Mucosa of stomach (tissue), 1 donor: ENCODE data around the gene MTCH1.
"Not testable (repeated sequence)": the region's sequence is repeated elsewhere in the genome, so short reads cannot be mapped to it uniquely, and the experiment has no call there.

Source experiments
- H3K27me3 ChIP-seq: one replicate; pipeline ENCODE4 v1.7.0; 2013; ENCODE audit warnings: mild to moderate bottlenecking, low read length; ENCODE audit not compliant: control insufficient read depth, insufficient read depth
- H3K36me3 ChIP-seq: one replicate; pipeline ENCODE4 v1.7.0; 2013; ENCODE audit warnings: low read length; ENCODE audit not compliant: control insufficient read depth, insufficient read depth
- H3K4me1 ChIP-seq: one replicate; pipeline ENCODE4 v1.7.0; 2013; ENCODE audit warnings: mild to moderate bottlenecking, low read length; ENCODE audit not compliant: control insufficient read depth, insufficient read depth
- H3K4me3 ChIP-seq: one replicate; pipeline ENCODE4 v1.7.0; 2013; ENCODE audit warnings: low read length
- H3K9ac ChIP-seq: one replicate; pipeline ENCODE4 v1.7.0; 2013; ENCODE audit warnings: mild to moderate bottlenecking, low read length, moderate library complexity
- H3K9me3 ChIP-seq: one replicate; pipeline ENCODE4 v1.7.0; 2013; ENCODE audit warnings: mild to moderate bottlenecking, low read length, moderate library complexity; ENCODE audit not compliant: control insufficient read depth
- donor health status: Pancreatic carcinoma.

MTCH1 gene

DNA sequence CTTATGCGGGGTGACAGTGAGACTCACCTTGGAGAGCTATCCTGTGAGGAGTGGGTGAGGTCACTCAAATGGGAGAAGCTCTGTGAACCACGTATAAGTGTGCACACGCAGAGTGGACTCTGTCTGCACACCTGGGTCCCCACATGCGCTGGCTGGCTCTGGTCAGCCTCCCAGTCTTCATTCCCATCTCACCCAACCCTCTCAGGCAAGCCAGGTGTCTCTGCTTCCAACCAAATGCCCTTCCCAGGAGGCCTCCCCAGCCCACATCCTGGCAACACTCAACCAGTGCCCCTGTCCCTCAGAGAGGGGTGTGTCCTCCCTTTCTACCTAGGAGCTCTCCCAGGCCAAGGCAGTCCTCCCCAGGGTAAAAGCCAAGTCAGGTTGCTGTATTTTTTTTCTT lies 39.5 kb downstream of the MTCH1 start:
- no peaks in the 10 kb centered on the region for H3K9me3 ChIP-seq
- H3K4me3 ChIP-seq, result no peak overlapping the region
- H3K36me3 ChIP-seq, result no peaks in the 10 kb centered on the region
- H3K27me3 ChIP-seq, result no peaks in the 10 kb centered on the region
- H3K4me1 ChIP-seq, result no peaks in the 10 kb centered on the region
- no peak overlapping the region for H3K9ac ChIP-seq

DNA sequence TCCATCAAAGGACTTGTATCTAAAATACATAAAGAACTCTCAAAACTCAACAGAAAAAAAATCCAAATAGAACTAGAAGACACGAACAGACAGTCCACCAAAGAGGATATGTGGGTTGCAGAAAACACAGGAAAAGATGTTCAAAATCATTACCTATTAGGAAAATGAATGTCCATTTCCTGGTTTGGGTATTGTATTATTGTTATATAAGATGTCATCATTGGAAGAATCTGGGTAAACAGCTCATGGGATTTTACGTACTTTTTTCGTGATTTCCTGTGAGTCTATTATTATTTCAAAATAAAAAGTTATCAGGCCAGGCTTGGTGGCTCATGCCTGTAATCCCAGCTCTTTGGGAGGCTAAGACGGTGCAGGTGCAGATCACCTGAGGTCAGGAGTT lies 40.7 kb downstream of the MTCH1 start:
- H3K9ac ChIP-seq, result no peak overlapping the region
- no peaks in the 10 kb centered on the region for H3K27me3 ChIP-seq

DNA sequence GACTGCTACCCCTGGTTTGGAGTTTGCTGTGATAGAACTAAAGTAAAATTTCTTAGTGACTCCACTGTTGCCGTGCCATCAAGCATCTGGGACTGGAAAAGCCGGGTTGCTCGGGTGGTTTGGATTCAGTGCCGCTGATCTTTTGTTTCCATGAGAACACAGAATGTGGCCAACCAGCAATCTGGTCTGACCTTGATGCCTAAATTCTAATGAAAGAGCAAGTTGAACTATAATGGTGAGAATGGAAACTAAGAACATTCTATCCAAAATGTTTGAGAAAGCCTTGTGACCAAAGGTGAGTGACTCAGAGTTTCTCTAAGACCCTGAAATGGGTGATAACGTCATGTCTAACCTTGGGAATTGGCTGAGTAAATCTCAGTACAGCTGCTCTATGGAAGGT lies 41.3 kb downstream of the MTCH1 start:
- H3K27me3 ChIP-seq, result no peaks in the 10 kb centered on the region
- H3K4me3 ChIP-seq, result no peak overlapping the region
- no peaks in the 10 kb centered on the region for H3K4me1 ChIP-seq
- H3K9ac ChIP-seq, result no peak overlapping the region
- H3K36me3 ChIP-seq, result no peaks in the 10 kb centered on the region
- H3K9me3 ChIP-seq, result no peaks in the 10 kb centered on the region

More for the DNA sequence above, 40.7 kb downstream of the MTCH1 start:
- Histone ChIP-seq H3K9me3 (no peaks in the 10 kb centered on the region), H3K4me3 (no peak overlapping the region), H3K4me1 (no peaks in the 10 kb centered on the region), H3K36me3 (no peaks in the 10 kb centered on the region)

DNA sequence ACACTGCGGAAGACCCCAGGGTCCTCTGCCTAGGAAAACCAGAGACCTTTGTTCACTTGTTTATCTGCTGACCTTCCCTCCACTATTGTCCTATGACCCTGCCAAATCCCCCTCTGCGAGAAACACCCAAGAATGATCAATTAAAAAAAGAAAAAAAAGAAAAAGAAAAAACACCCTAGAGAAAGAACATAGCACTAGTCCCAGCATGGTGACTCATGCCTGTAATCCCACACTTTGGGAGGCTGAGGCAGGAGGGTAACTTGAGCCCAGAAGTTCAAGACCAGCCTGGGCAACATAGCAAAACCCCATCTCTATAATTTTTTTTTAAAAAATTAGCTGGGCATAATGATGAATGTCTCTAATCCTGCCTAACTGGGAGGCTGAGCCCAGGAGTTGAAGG lies 43.7 kb downstream of the MTCH1 start:
- not testable (repeated sequence) for H3K4me3 ChIP-seq, H3K4me1 ChIP-seq, H3K9ac ChIP-seq, H3K36me3 ChIP-seq, H3K9me3 ChIP-seq, H3K27me3 ChIP-seq

DNA sequence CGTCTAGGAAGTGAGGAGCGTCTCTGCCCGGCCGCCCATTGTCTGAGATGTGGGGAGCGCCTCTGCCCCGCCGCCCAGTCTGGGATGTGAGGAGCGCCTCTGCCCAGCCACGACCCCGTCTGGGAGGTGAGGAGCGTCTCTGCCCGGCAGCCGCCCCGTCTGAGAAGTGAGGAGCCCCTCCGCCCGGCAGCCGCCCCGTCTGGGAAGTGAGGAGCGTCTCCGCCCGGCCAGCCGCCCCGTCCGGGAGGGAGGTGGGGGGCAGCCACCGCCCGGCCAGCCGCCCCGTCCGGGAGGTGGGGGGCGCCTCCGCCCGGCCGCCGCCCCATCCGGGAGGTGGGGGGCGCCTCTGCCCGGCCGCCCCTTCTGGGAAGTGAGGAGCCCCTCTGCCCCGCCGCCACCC lies 44.4 kb downstream of the MTCH1 start:
- not testable (repeated sequence) for H3K27me3 ChIP-seq, H3K4me1 ChIP-seq, H3K4me3 ChIP-seq, H3K9me3 ChIP-seq, H3K36me3 ChIP-seq, H3K9ac ChIP-seq

DNA sequence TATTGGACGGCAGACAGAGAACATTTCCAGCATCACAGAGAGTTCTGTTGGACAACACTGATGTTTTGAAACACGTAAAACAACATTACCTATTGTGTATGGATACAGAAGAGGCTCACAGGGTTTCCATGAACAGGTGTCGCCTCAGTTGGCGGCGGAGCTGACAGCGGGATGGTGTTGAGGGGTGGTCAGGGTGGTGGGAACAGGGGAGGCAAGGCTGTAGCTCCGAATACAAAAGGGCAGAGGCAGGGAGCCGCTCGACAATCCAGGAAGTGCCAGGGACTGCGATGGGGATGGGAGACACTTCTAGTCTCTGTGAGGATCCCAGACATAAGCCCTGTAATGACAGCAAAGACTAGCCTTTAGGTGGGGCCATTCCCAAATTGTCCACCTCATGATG lies 46.0 kb downstream of the MTCH1 start:
- Histone ChIP-seq H3K4me1 (no peaks in the 10 kb centered on the region), H3K9me3 (no peaks in the 10 kb centered on the region), H3K36me3 (no peaks in the 10 kb centered on the region), H3K27me3 (no peaks in the 10 kb centered on the region), H3K9ac (no peak overlapping the region), H3K4me3 (no peak overlapping the region)

DNA sequence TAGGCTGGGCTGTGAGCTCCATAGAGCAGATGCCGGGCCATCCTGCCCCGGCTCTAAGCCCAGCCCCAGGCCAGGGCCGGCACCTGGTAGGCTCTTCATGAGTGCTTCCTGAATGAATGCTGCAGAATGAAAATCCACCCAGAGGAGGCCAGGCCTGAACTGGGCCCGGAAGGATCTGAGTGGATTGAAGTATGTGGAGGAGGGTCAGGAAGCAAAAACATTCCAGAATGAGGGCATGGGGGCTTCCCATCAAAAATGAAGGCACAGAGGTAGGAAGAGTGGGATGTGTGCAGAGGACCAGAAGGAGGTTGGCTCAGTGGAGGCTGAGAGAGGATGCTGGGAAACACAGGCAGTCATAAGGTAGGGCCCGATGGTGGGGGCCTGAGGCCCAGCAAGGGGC lies 47.0 kb downstream of the MTCH1 start:
- H3K4me3 ChIP-seq, result not testable (repeated sequence)

DNA sequence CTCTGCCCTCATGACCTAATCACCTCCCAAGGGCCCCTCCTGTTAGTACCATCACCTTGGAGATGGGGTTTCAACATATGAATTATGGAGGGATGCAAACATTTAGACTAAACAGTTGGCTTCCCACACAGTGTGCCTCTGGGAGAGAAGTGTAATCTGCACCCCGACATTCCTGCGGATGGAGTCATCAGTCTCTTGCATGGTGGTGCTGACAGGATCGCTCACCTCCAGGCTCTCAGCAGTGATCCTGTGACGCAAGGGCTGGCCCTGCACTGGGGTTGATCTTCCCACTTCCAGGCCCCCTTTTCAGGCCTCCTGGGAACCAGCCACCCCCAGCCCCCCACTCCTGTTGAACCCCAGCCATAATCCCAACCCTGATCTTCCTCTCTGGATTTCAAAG lies 47.5 kb downstream of the MTCH1 start:
- Histone ChIP-seq H3K4me3 (no peak overlapping the region), H3K9ac (no peak overlapping the region), H3K36me3 (no peaks in the 10 kb centered on the region), H3K27me3 (no peaks in the 10 kb centered on the region), H3K9me3 (no peaks in the 10 kb centered on the region), H3K4me1 (no peaks in the 10 kb centered on the region)

More for the DNA sequence above, 47.0 kb downstream of the MTCH1 start:
- H3K27me3 ChIP-seq, H3K9me3 ChIP-seq, H3K9ac ChIP-seq, H3K4me1 ChIP-seq, H3K36me3 ChIP-seq: not testable (repeated sequence)

DNA sequence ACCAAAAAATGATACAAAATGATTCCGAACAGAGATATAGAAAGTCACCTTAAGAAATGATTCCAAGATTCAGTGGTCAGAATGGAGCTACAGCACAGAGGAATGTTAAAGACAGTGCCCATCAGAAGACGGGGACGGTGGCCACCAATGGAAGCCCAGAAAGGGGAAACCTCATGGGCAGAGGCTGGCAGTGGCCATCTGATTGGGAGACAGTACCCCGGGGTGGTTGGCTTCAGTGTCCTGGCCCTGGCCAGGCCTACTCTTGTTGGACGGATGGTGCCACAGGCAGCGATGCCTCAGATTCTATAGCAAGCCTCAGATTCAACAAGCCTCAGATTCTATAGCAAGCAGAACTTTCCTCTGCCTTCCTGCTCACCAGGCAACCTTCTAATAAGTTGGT lies 48.1 kb downstream of the MTCH1 start:
- Histone ChIP-seq H3K9ac (no peak overlapping the region), H3K27me3 (no peaks in the 10 kb centered on the region), H3K9me3 (no peaks in the 10 kb centered on the region), H3K36me3 (no peaks in the 10 kb centered on the region), H3K4me1 (no peaks in the 10 kb centered on the region), H3K4me3 (no peak overlapping the region)

DNA sequence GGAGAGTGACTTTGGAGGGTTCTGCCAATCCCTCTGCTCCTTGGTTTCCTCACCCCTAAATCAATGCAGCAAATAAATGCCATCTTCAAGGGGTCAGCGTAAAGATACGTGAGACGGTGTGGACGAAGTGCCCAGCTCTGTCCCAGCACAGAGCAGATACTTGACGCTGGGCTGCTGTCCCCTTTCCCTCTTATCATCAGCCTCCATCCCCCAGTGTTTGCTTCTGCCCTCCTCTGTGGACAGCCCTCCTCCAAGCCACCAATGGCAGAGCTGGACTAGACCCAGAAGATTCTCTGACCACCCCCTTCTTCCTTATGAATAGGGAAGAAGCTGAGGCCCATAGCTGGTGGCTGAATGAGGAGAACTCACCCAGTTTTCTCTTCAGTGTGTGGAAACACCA lies 49.2 kb downstream of the MTCH1 start:
- H3K36me3 ChIP-seq, result no peaks in the 10 kb centered on the region
- H3K4me1 ChIP-seq, result no peaks in the 10 kb centered on the region
- no peak overlapping the region for H3K4me3 ChIP-seq
- H3K9ac ChIP-seq, result no peak overlapping the region
- no peaks in the 10 kb centered on the region for H3K27me3 ChIP-seq
- no peaks in the 10 kb centered on the region for H3K9me3 ChIP-seq

DNA sequence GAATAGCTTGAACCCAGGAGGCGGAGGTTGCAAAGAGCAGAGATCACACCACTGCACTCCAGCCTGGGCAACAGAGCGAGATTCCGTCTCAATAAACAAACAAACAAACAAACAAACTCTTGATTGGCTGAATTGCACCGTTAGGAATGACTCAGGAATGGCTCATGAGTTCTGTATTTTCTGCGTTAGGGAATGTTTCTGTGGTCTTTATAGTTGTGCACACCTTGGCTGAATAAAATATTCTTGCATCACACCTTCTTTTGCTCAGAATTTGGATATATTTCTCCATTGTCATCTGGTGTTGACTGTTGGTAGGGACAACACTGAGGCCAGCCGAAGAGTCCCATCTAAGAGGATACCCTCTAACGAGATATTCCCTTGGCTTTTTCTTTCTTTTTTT lies 51.1 kb downstream of the MTCH1 start:
- Histone ChIP-seq H3K4me3 (no peak overlapping the region), H3K27me3 (no peaks in the 10 kb centered on the region), H3K9ac (no peak overlapping the region), H3K9me3 (no peaks in the 10 kb centered on the region), H3K4me1 (no peaks in the 10 kb centered on the region), H3K36me3 (no peaks in the 10 kb centered on the region)

DNA sequence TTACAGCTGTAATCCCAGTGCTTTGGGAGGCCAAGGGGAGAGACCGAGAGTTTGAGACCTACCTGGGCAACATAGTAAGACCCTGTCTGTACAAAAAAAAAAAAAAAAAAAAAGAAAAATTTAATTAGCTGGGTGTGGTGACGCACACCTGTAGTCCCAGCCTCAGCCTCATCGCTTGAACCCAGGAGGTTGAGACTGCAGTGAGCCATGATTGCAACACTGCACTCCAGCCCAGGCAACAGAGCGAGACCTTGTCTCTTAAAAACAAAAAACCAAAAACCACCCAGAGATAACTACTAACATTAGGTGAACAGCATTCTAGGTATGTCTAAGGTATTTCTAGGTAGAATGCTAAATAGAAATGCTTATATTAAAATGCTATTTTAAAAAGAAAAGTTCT lies 52.5 kb downstream of the MTCH1 start:
- Histone ChIP-seq H3K36me3 (no peaks in the 10 kb centered on the region), H3K4me3 (no peak overlapping the region), H3K9ac (no peak overlapping the region), H3K27me3 (no peaks in the 10 kb centered on the region), H3K4me1 (no peaks in the 10 kb centered on the region), H3K9me3 (no peaks in the 10 kb centered on the region)

DNA sequence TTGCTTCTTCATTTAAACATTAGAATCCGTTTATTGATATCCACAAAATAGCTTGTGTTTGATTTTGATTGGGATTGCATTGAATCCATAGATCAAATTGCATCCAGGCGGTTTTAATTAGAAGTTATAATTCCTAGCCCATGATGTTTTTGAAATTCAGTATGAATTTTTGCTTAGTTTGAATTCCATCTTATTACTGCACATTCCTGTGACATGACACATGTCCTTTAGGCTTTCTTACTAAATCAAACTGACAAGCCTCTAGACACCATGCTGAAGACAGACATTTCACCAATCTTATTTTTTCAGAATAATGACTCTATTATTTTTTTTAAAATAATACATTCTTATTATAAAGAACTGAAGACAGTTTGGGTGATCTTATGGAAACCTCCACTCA lies 52.9 kb downstream of the MTCH1 start:
- no peak overlapping the region for H3K4me3 ChIP-seq
- H3K4me1 ChIP-seq, result no peaks in the 10 kb centered on the region
- no peaks in the 10 kb centered on the region for H3K9me3 ChIP-seq
- H3K27me3 ChIP-seq, result no peaks in the 10 kb centered on the region
- H3K9ac ChIP-seq, result no peak overlapping the region
- H3K36me3 ChIP-seq, result no peaks in the 10 kb centered on the region
